Superior temporal gyrus (tissue), 1 donor: ENCODE measurements around the gene KCNIP2.
"Not testable (repeated sequence)": the region's sequence is repeated elsewhere in the genome, so short reads cannot be mapped to it uniquely, and the experiment has no call there.

Experiments
- DNase-seq: peaks from one replicate; pipeline ENCODE4 v3.0.0-alpha.2; 2016; ENCODE audit errors: extremely low spot score

KCNIP2 gene

GRCh38 chr10:101828766-101829551 is 14.6 kb downstream of the KCNIP2 start:
- no peak for DNase-seq

- no peak for DNase-seq
Observed at GRCh38 chr10:101827919-101828600, 15.5 kb downstream of the KCNIP2 start.

- no peak for DNase-seq
Observed at GRCh38 chr10:101826852-101827434, 16.7 kb downstream of the KCNIP2 start.

GRCh38 chr10:101824736-101825135 is 18.9 kb downstream of the KCNIP2 start:
- DNase-seq = no peak

- no peak for DNase-seq
Observed at GRCh38 chr10:101818872-101819633, 24.5 kb downstream of the KCNIP2 start.

GRCh38 chr10:101818119-101818871 is 25.3 kb downstream of the KCNIP2 start, which contains the start of gene OGA:
TSS of gene OGA (minus strand) at chr10:101818444. CDS start at chr10:101818022, 422 bp downstream.
- DNase-seq = peak; percentile 97

- DNase-seq = peak; percentile 62
Observed at GRCh38 chr10:101817337-101818118, 26.1 kb downstream of the KCNIP2 start.

GRCh38 chr10:101816913-101817336 is 26.7 kb downstream of the KCNIP2 start:
- no peak for DNase-seq

- peak; percentile 35 for DNase-seq
Observed at GRCh38 chr10:101816376-101816775, 27.2 kb downstream of the KCNIP2 start.

GRCh38 chr10:101814466-101815071 is 29.0 kb downstream of the KCNIP2 start:
- DNase-seq = no peak

- no peak for DNase-seq
Observed at GRCh38 chr10:101812606-101813005, 31.0 kb downstream of the KCNIP2 start.

GRCh38 chr10:101807158-101807557 is 36.4 kb downstream of the KCNIP2 start:
- peak; percentile 59 for DNase-seq

GRCh38 chr10:101803511-101803910 is 40.1 kb downstream of the KCNIP2 start:
- no peak for DNase-seq

- DNase-seq = no peak
Observed at GRCh38 chr10:101797403-101798059, 46.1 kb downstream of the KCNIP2 start.

GRCh38 chr10:101793526-101793925 is 50.1 kb downstream of the KCNIP2 start:
- no peak for DNase-seq

- DNase-seq = no peak
Observed at GRCh38 chr10:101789686-101790085, 53.9 kb downstream of the KCNIP2 start.

GRCh38 chr10:101789231-101789630 is 54.4 kb downstream of the KCNIP2 start:
- not testable (repeated sequence) for DNase-seq

- no peak for DNase-seq
Observed at GRCh38 chr10:101785801-101786200, 57.8 kb downstream of the KCNIP2 start.

GRCh38 chr10:101784558-101784957 is 59.0 kb downstream of the KCNIP2 start:
- DNase-seq = no peak
